Endodermal cell (in vitro differentiated cells): ENCODE measurements around the gene LSM12. TPM values are rescaled to one million over a fixed set of nuclear protein-coding genes. Genes with fewer than 3 reads are reported as not detected.
"Not testable (repeated sequence)": the region's sequence is repeated elsewhere in the genome, so short reads cannot be mapped to it uniquely, and the experiment has no call there.

Experiments
- DNase-seq: peaks from one replicate; pipeline ENCODE4 v3.0.0-alpha.2; 2017
- H3K27ac ChIP-seq: 2 replicates; pipeline ENCODE4 v1.5.1; 2013; ENCODE audit warnings: mild to moderate bottlenecking, low read depth, low read length, moderate library complexity
- H3K27me3 ChIP-seq: 2 replicates; pipeline ENCODE4 v1.6.1; 2013; ENCODE audit warnings: mild to moderate bottlenecking, low read length, moderate library complexity; ENCODE audit not compliant: insufficient read depth, control insufficient read depth, poor library complexity, severe bottlenecking
- H3K36me3 ChIP-seq: 2 replicates; pipeline ENCODE4 v1.7.0; 2013; ENCODE audit warnings: mild to moderate bottlenecking, low read length, moderate library complexity; ENCODE audit not compliant: control insufficient read depth, insufficient read depth
- H3K4me1 ChIP-seq: one replicate; pipeline ENCODE4 v1.7.0; 2013; ENCODE audit warnings: low read length; ENCODE audit not compliant: control insufficient read depth, insufficient read depth
- H3K4me3 ChIP-seq: 2 replicates; pipeline ENCODE4 v1.5.1; 2013; ENCODE audit warnings: mild to moderate bottlenecking, low read length, moderate library complexity
- H3K9ac ChIP-seq: 2 replicates; pipeline ENCODE4 v1.6.1; 2013; ENCODE audit warnings: mild to moderate bottlenecking, low read length, moderate library complexity; ENCODE audit not compliant: poor library complexity, severe bottlenecking; ENCODE audit errors: extremely low read depth
- H3K9me3 ChIP-seq: 2 replicates; pipeline ENCODE4 v1.6.1; 2013; ENCODE audit warnings: mild to moderate bottlenecking, low read length, moderate library complexity; ENCODE audit not compliant: control insufficient read depth
- H3K27ac Mint-ChIP-seq: 2 replicates; pipeline ENCODE4 v1.8.0; 2020; ENCODE audit warnings: mixed read lengths
- H3K27me3 Mint-ChIP-seq: 2 replicates; pipeline ENCODE4 v1.8.0; 2021; ENCODE audit warnings: mild to moderate bottlenecking, mixed read lengths; ENCODE audit not compliant: insufficient read depth
- H3K36me3 Mint-ChIP-seq: 2 replicates; pipeline ENCODE4 v1.8.0; 2020; ENCODE audit warnings: low read depth, mixed read lengths
- H3K4me1 Mint-ChIP-seq: 2 replicates; pipeline ENCODE4 v1.8.0; 2020; ENCODE audit warnings: mixed read lengths
- H3K4me3 Mint-ChIP-seq: 2 replicates; pipeline ENCODE4 v1.8.0; 2020; ENCODE audit warnings: mild to moderate bottlenecking, moderate library complexity, mixed read lengths
- H3K9me3 Mint-ChIP-seq: 2 replicates; pipeline ENCODE4 v1.8.0; 2020; ENCODE audit warnings: mild to moderate bottlenecking, mixed read lengths
- WGBS, 2 experiments: methylation state at CpG; one replicate each; pipeline versions ENCODE4 v1.1.5 to v1.1.7; 2013; ENCODE audit warnings: missing lambda C conversion rate in 2 of 2, mixed read lengths in 1 of 2; ENCODE audit not compliant: insufficient coverage in 1 of 2, insufficient read length in 1 of 2; 5-methylcytosine and 5-hydroxymethylcytosine counted together
- total RNA-seq, 2 donors: library from RNA; stranded (reverse); fragmentation: NEBNext Ultra II Directional in 1 of 2; extraction: Animal tissue kit (Norgen Biotek cat#: 25700) in 1 of 2; gene quantifications; 2 replicates in 1 of 2; 3 replicates in 1 of 2; pipeline ENCODE4 v1.2.1, GENCODE V29; 2021
- TF ChIP-seq, protein P1 (sequence below): fragments of 200-600 bp; sonication (generic); conservative IDR thresholded peaks from 2 replicates; pipeline ENCODE4 v1.5.0; 2021; ENCODE audit warnings: antibody characterized with exemption, mild to moderate bottlenecking

Gene LSM12
- total RNA-seq, 2 donors from 2014 or later, result 97.7 to 102 TPM

DNA sequence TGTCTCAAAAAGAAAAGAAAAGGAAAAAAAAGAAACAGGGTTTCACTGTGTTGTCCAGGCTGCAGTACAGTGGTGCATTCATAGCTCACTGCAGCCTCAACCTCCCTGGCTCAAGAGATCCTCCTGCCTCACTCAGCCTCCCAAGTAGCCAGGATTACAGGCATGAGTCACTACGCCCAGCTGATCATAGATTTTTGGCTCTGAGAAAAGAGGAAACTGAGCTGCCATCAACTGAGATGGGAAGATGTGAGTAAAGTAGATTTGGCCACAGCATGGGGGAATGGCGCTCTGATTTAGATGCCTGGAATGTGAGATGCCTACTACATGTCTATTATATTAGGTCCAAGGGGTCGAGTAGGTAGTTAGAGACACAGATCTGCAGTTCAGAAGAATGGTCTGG is 67.9 kb downstream of the LSM12 start:
- H3K9me3 ChIP-seq, result no peaks in the 10 kb centered on the region
- no peaks in the 10 kb centered on the region for H3K4me1 ChIP-seq
- Mint-ChIP-seq H3K27ac (no peak overlapping the region), H3K4me3 (no peak overlapping the region), H3K27me3 (peaks cover 38% of the 10 kb centered on the region), H3K36me3 (no peaks in the 10 kb centered on the region), H3K4me1 (peaks cover 4% of the 10 kb centered on the region), H3K9me3 (no peaks in the 10 kb centered on the region)
- H3K4me3 ChIP-seq, result no peak overlapping the region
- no peaks in the 10 kb centered on the region for H3K36me3 ChIP-seq
- TF ChIP-seq, protein P1, sequence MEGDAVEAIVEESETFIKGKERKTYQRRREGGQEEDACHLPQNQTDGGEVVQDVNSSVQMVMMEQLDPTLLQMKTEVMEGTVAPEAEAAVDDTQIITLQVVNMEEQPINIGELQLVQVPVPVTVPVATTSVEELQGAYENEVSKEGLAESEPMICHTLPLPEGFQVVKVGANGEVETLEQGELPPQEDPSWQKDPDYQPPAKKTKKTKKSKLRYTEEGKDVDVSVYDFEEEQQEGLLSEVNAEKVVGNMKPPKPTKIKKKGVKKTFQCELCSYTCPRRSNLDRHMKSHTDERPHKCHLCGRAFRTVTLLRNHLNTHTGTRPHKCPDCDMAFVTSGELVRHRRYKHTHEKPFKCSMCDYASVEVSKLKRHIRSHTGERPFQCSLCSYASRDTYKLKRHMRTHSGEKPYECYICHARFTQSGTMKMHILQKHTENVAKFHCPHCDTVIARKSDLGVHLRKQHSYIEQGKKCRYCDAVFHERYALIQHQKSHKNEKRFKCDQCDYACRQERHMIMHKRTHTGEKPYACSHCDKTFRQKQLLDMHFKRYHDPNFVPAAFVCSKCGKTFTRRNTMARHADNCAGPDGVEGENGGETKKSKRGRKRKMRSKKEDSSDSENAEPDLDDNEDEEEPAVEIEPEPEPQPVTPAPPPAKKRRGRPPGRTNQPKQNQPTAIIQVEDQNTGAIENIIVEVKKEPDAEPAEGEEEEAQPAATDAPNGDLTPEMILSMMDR, result no peak
- no peak overlapping the region for H3K9ac ChIP-seq
- 77 to 86% methylated on average over 3 of the region's 3 CpGs for WGBS, 2 experiments
- H3K27ac ChIP-seq, result no peak overlapping the region
- no peak for DNase-seq
- H3K27me3 ChIP-seq, result peaks cover 21% of the 10 kb centered on the region

DNA sequence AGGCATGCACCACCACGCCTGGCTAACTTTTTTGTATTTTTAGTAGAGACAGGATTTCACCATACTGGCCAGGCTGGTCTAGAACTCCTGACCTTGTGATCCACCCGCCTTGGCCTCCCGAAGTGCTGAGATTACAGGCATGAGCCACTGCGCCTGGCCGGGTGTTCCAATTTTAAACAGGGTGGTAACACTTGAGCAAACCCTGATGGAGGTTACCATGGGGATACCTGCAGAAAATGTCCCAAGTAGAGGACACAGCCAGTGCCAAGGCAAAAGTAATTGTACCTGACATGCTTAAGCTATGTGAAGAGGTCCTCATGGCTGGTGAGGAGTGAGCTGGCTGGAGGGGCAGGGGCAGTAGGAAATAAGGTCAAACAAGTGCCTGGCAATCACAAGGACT is 69.3 kb downstream of the LSM12 start:
- H3K9me3 ChIP-seq, H3K36me3 Mint-ChIP-seq, H3K4me1 ChIP-seq, H3K4me3 Mint-ChIP-seq, H3K9me3 Mint-ChIP-seq, H3K9ac ChIP-seq, H3K27ac ChIP-seq, H3K4me3 ChIP-seq, H3K27me3 ChIP-seq, H3K4me1 Mint-ChIP-seq, H3K27ac Mint-ChIP-seq, DNase-seq, H3K36me3 ChIP-seq: not testable (repeated sequence)
- peaks cover 31% of the 10 kb centered on the region for H3K27me3 Mint-ChIP-seq
- 96 to 97% methylated on average over 5 of the region's 5 CpGs for WGBS, 2 experiments

DNA sequence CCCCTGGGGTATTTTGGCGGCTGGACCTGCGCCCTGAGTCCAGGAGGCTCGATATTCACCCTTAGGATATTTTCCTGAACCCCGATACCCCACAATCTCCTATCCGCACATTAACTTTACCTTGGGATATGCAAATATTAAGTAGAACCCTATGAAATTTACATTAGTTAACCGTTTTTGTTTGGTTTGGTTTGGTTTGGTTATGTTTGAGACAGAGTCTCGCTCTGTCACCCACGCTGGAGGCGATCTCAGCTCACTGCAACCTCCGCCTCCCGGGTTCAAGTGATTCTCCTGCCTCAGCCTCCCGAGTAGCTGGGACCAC is 71.4 kb downstream of the LSM12 start:
- Mint-ChIP-seq H3K4me1 (peaks cover 4% of the 10 kb centered on the region), H3K4me3 (peak overlapping the region; percentile 42), H3K9me3 (no peaks in the 10 kb centered on the region), H3K36me3 (no peaks in the 10 kb centered on the region), H3K27ac (no peak overlapping the region), H3K27me3 (peaks cover 20% of the 10 kb centered on the region)
- TF ChIP-seq, protein P1, result no peak
- no peaks in the 10 kb centered on the region for H3K36me3 ChIP-seq
- H3K9ac ChIP-seq, result no peak overlapping the region
- DNase-seq, result no peak
- H3K4me3 ChIP-seq, result peak overlapping the region; percentile 56
- no peaks in the 10 kb centered on the region for H3K4me1 ChIP-seq
- H3K27ac ChIP-seq, result no peak overlapping the region
- H3K9me3 ChIP-seq, result no peaks in the 10 kb centered on the region
- WGBS, 2 experiments, result 25 to 43% methylated on average over 4 to 11 of the region's 12 CpGs
- H3K27me3 ChIP-seq, result peaks cover 6% of the 10 kb centered on the region
